HepG2 (cell line): ENCODE data around the gene NPAS2. TPM values are rescaled to one million over a fixed set of nuclear protein-coding genes. Genes with fewer than 3 reads are reported as not detected.

Source experiments
- HOXA3 ChIP-seq: sonication (generic); formaldehyde crosslinking; IDR thresholded peaks from 2 replicates; pipeline ENCODE4 v1.5.0; 2020; ENCODE audit warnings: missing genetic modification reagents
- HOXA5 ChIP-seq: sonication (generic); formaldehyde crosslinking; IDR thresholded peaks from 2 replicates; pipeline ENCODE4 v1.4.0; 2020; ENCODE audit warnings: missing genetic modification reagents
- IKZF1 ChIP-seq: fragments of 450-650 bp; IDR thresholded peaks from 2 replicates; pipeline ENCODE4 v1.7.1; 2016
- IKZF5 ChIP-seq: IDR thresholded peaks from 2 replicates; pipeline ENCODE4 v1.6.1; 2018; ENCODE audit warnings: missing genetic modification reagents, mild to moderate bottlenecking, missing compliant biosample characterization
- ISL2 ChIP-seq: sonication (generic); formaldehyde crosslinking; IDR thresholded peaks from 2 replicates; pipeline ENCODE4 v1.5.0; 2020; ENCODE audit warnings: missing genetic modification reagents
- MBNL3 ChIP-seq: fragments of 250-450 bp; sonication (Bioruptor Pico); conservative IDR thresholded peaks from 2 replicates; pipeline ENCODE4 v1.8.0; 2022; ENCODE audit warnings: mild to moderate bottlenecking, inconsistent platforms
- SIX1 ChIP-seq: sonication (generic); formaldehyde crosslinking; IDR thresholded peaks from 2 replicates; pipeline ENCODE4 v1.4.0; 2020; ENCODE audit warnings: missing genetic modification reagents, borderline replicate concordance
- ZNF138 ChIP-seq: sonication (generic); formaldehyde crosslinking; IDR thresholded peaks from 2 replicates; pipeline ENCODE4 v1.5.0; 2020; ENCODE audit warnings: mild to moderate bottlenecking, low read depth, missing genetic modification reagents
- ZNF33B ChIP-seq: sonication (generic); formaldehyde crosslinking; IDR thresholded peaks from 2 replicates; pipeline ENCODE4 v1.5.1; 2020; ENCODE audit warnings: mild to moderate bottlenecking, missing genetic modification reagents
- ZNF530 ChIP-seq: sonication (generic); formaldehyde crosslinking; IDR thresholded peaks from 2 replicates; pipeline ENCODE4 v1.5.0; 2020; ENCODE audit warnings: low read depth, mild to moderate bottlenecking, missing genetic modification reagents
- ZNF672 ChIP-seq: sonication (generic); formaldehyde crosslinking; IDR thresholded peaks from 2 replicates; pipeline ENCODE4 v1.8.1; 2022; ENCODE audit warnings: missing genetic modification reagents
- ZNF687 ChIP-seq: sonication (generic); formaldehyde crosslinking; IDR thresholded peaks from 2 replicates; pipeline ENCODE4 v1.5.1; 2020; ENCODE audit warnings: mild to moderate bottlenecking, missing genetic modification reagents, moderate library complexity
- ZZZ3 ChIP-seq: sonication (generic); formaldehyde crosslinking; IDR thresholded peaks from 2 replicates; pipeline ENCODE4 v1.4.0; 2020; ENCODE audit warnings: missing genetic modification reagents, mild to moderate bottlenecking, borderline replicate concordance
- polyA plus RNA-seq, 8 experiments: library from polyadenylated mRNA; depleted of rRNA in 3 of 8; stranded (reverse) in 7 of 8; unstranded in 1 of 8; fragments of >200 nt; fragmentation: Illumina TruSeq in 4 of 8; extraction: Trizol in 4 of 8; gene quantifications; 2 replicates each; pipeline versions ENCODE4 v1.2.1 to v1.2.3, GENCODE V29; 2011 to 2016; ENCODE audit warnings: low read depth in 4 of 8, missing spikeins in 1 of 8, mixed read lengths in 1 of 8; ENCODE audit not compliant: insufficient read depth in 1 of 8
- total RNA-seq, 5 experiments: library from RNA; depleted of rRNA; stranded (reverse); fragments of >200 nt; fragmentation: Illumina TruSeq; extraction: Trizol; gene quantifications; 2 replicates each; pipeline ENCODE4 v1.2.3, GENCODE V29; 2016; ENCODE audit warnings: low read depth in 1 of 5
- TF ChIP-seq, protein P1 (sequence below): sonication (generic); formaldehyde crosslinking; IDR thresholded peaks from 2 replicates; pipeline ENCODE4 v1.5.1; 2020; ENCODE audit warnings: missing genetic modification reagents, mild to moderate bottlenecking, borderline replicate concordance
- TF ChIP-seq, protein P2 (sequence below): sonication (generic); formaldehyde crosslinking; conservative IDR thresholded peaks from 2 replicates; pipeline ENCODE4 v1.8.1; 2023; ENCODE audit warnings: missing genetic modification reagents

The NPAS2 gene
- total and polyA plus RNA-seq, 2 of the 13 experiments (the other 11 are each of a cell fraction or from before 2014, with no cell fraction given) = 14.8 to 37.5 TPM

- TF ChIP-seq, protein P1, sequence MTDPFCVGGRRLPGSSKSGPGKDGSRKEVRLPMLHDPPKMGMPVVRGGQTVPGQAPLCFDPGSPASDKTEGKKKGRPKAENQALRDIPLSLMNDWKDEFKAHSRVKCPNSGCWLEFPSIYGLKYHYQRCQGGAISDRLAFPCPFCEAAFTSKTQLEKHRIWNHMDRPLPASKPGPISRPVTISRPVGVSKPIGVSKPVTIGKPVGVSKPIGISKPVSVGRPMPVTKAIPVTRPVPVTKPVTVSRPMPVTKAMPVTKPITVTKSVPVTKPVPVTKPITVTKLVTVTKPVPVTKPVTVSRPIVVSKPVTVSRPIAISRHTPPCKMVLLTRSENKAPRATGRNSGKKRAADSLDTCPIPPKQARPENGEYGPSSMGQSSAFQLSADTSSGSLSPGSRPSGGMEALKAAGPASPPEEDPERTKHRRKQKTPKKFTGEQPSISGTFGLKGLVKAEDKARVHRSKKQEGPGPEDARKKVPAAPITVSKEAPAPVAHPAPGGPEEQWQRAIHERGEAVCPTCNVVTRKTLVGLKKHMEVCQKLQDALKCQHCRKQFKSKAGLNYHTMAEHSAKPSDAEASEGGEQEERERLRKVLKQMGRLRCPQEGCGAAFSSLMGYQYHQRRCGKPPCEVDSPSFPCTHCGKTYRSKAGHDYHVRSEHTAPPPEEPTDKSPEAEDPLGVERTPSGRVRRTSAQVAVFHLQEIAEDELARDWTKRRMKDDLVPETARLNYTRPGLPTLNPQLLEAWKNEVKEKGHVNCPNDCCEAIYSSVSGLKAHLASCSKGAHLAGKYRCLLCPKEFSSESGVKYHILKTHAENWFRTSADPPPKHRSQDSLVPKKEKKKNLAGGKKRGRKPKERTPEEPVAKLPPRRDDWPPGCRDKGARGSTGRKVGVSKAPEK = peak; percentile 90
- peak; percentile 67; the same call in 1 of the 2 replicates for TF ChIP-seq HOXA3 (CRISPR knock-in tag)
- TF ChIP-seq, protein P2, sequence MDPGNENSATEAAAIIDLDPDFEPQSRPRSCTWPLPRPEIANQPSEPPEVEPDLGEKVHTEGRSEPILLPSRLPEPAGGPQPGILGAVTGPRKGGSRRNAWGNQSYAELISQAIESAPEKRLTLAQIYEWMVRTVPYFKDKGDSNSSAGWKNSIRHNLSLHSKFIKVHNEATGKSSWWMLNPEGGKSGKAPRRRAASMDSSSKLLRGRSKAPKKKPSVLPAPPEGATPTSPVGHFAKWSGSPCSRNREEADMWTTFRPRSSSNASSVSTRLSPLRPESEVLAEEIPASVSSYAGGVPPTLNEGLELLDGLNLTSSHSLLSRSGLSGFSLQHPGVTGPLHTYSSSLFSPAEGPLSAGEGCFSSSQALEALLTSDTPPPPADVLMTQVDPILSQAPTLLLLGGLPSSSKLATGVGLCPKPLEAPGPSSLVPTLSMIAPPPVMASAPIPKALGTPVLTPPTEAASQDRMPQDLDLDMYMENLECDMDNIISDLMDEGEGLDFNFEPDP (CRISPR knock-in tag) = 0 out of 2 replicates have a peak, but pooled peaks have one; percentile 83
- TF ChIP-seq ZZZ3 (CRISPR knock-in tag) = peak; percentile 66
- peak; percentile 82 for TF ChIP-seq ZNF33B (CRISPR knock-in tag)
- TF ChIP-seq ISL2 (CRISPR knock-in tag) = peak; percentile 69
- peak; percentile 92 for TF ChIP-seq HOXA5 (CRISPR knock-in tag)
- TF ChIP-seq ZNF530 (CRISPR knock-in tag) = no peak
- TF ChIP-seq MBNL3 (CRISPR knock-in tag) = no peak
- TF ChIP-seq ZNF138 (CRISPR knock-in tag) = no peak
- TF ChIP-seq IKZF1 = no peak
- peak; percentile 67 for TF ChIP-seq IKZF5
- no peak for TF ChIP-seq SIX1 (CRISPR knock-in tag)
- peak; percentile 95 for TF ChIP-seq ZNF687 (CRISPR knock-in tag)
- no peak for TF ChIP-seq ZNF672 (CRISPR knock-in tag)
Observed at GRCh38 chr2:100818606-100819369, 1.2 kb upstream of the NPAS2 start (continued).
